ENCODE results near the gene LRRC74A.

DNA sequence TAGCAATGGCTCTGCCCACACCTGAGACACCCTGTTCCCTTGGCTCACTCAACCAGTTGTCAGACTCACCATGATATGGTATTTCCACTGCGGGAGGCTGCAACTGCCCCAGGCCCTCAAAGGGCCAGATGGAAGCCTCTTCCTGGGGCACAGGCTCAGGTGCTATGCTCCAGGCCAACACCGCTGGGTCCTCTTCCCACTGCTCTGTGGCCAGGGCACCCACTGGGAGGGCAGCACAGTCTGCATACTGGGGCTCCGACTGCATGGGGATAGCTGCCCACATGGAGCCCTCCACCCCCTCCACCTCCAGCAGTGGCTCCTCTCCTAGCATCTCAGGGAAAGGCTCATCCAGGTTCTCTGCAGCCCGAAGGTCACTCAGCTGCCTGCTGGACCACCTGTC, 17.2 kb upstream of the LRRC74A start:
- TF ChIP-seq, protein P1, sequence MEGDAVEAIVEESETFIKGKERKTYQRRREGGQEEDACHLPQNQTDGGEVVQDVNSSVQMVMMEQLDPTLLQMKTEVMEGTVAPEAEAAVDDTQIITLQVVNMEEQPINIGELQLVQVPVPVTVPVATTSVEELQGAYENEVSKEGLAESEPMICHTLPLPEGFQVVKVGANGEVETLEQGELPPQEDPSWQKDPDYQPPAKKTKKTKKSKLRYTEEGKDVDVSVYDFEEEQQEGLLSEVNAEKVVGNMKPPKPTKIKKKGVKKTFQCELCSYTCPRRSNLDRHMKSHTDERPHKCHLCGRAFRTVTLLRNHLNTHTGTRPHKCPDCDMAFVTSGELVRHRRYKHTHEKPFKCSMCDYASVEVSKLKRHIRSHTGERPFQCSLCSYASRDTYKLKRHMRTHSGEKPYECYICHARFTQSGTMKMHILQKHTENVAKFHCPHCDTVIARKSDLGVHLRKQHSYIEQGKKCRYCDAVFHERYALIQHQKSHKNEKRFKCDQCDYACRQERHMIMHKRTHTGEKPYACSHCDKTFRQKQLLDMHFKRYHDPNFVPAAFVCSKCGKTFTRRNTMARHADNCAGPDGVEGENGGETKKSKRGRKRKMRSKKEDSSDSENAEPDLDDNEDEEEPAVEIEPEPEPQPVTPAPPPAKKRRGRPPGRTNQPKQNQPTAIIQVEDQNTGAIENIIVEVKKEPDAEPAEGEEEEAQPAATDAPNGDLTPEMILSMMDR (IDR thresholded peaks at IDR 0.05) = no peak
- TF ChIP-seq POLR2AphosphoS5 (IDR thresholded peaks at IDR 0.05; ENCODE audit: low read depth, low read length) = no peak

All from SK-N-SH (cell line).